HG03039 (cell line): Measurements from ENCODE around the gene ADAT1.

ENCODE experiments used
- ATAC-seq: cut with Tn5 transposase; IDR thresholded peaks from one replicate; pipeline ENCODE4 v1.9.1; 2021; ENCODE audit warnings: mild to moderate bottlenecking, moderate library complexity; ENCODE audit not compliant: unreplicated experiment

The ADAT1 gene

GRCh38 chr16:75578212-75578611 is 44.9 kb downstream of the ADAT1 start:
- no peak for ATAC-seq

- ATAC-seq, result peak; percentile 47
Measured at GRCh38 chr16:75576384-75576811, 46.7 kb downstream of the ADAT1 start.

- no peak for ATAC-seq
Measured at GRCh38 chr16:75575958-75576357, 47.1 kb downstream of the ADAT1 start.

- ATAC-seq, result no peak
Measured at GRCh38 chr16:75573955-75574354, 49.1 kb downstream of the ADAT1 start.

- ATAC-seq, result no peak
Measured at GRCh38 chr16:75572864-75573542, 50.1 kb downstream of the ADAT1 start.

GRCh38 chr16:75570396-75571065 is 52.5 kb downstream of the ADAT1 start:
- no peak for ATAC-seq

- no peak for ATAC-seq
Measured at GRCh38 chr16:75567911-75568310, 55.2 kb downstream of the ADAT1 start.

- peak; percentile 6 for ATAC-seq
Measured at GRCh38 chr16:75566758-75567255, 56.3 kb downstream of the ADAT1 start.

GRCh38 chr16:75566040-75566757 is 56.9 kb downstream of the ADAT1 start, which contains the start of gene GABARAPL2:
Gene GABARAPL2, plus strand, starts transcription at chr16:75566379. Its CDS starts 108 bp downstream, at chr16:75566487.
- ATAC-seq, result peak; percentile 62

GRCh38 chr16:75565640-75566039 is 57.4 kb downstream of the ADAT1 start:
- no peak for ATAC-seq

GRCh38 chr16:75559564-75560372 is 63.3 kb downstream of the ADAT1 start:
- no peak for ATAC-seq

GRCh38 chr16:75558846-75559401 is 64.2 kb downstream of the ADAT1 start:
- ATAC-seq, result no peak

GRCh38 chr16:75556431-75556950 is 66.6 kb downstream of the ADAT1 start:
- ATAC-seq, result no peak

GRCh38 chr16:75555707-75556430 is 67.2 kb downstream of the ADAT1 start, which contains the start of gene TMEM231:
Gene TMEM231, minus strand, starts transcription at chr16:75556252. Its CDS starts 43 bp downstream, at chr16:75556209.
- ATAC-seq, result peak; percentile 95

- peak; percentile 26 for ATAC-seq
Measured at GRCh38 chr16:75555213-75555706, 67.8 kb downstream of the ADAT1 start.

- ATAC-seq, result no peak
Measured at GRCh38 chr16:75552951-75553350, 70.1 kb downstream of the ADAT1 start.

GRCh38 chr16:75550211-75550662 is 72.8 kb downstream of the ADAT1 start:
- ATAC-seq, result peak; percentile 70
